ENCODE results near the gene HNRNPF.

Gene HNRNPF

DNA sequence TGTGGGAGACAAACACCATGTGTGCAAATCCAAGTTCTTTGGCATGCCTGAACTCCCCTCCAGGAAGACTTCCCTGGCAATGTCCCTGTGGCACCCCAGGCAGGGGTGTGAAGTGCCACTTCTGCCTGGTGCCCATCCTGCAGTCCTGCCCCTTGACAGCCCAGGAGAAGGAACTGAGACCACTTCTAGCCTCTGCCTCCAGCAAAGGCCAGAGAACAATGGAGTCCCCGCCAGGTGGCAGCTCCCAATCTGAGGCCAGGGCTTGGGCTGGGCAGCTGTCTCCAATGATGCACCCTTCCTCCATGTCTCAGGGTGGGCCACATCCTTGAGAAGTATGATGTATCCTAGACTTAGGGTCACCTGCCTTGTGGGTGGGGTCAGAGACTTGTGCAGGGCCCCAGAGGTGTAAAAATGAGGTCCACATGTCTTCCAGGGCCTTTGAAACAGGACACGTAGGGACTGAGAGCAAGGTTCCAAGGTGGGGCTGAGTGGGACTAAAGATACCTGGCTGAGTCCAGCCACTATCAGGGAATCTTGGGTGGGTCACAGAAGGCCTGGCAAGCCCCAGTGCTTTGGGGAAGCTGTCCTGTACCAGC lies 32.1 kb downstream of the HNRNPF start:
- DNase-seq (ENCODE audit: low read depth in 2 of 2): no peak

DNA sequence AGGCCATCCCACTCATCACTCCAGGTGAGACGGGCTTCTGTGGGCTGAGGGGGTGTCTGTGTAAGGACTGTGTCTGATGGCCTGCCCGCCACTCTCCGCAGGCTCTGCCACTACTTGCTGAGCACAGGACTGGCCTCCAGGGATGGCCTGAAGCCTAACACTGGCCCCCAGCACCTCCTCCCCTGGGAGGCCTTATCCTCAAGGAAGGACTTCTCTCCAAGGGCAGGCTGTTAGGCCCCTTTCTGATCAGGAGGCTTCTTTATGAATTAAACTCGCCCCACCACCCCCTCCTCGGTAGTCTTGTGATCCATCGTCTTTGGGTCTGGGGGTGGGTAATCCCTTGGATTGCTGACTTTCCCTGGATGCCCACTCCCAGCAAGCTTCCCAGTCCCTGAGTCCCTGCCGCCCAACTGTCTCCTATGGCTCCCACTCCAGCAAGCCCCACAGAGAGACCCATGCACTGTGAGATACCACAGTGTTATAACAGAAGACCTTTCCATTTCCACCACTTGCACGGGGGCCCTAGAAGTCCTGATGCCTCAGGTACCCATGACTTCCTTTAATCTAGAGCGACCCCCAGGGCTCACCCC lies 32.8 kb downstream of the HNRNPF start:
- no peak for DNase-seq (ENCODE audit: low read depth in 2 of 2)

DNA sequence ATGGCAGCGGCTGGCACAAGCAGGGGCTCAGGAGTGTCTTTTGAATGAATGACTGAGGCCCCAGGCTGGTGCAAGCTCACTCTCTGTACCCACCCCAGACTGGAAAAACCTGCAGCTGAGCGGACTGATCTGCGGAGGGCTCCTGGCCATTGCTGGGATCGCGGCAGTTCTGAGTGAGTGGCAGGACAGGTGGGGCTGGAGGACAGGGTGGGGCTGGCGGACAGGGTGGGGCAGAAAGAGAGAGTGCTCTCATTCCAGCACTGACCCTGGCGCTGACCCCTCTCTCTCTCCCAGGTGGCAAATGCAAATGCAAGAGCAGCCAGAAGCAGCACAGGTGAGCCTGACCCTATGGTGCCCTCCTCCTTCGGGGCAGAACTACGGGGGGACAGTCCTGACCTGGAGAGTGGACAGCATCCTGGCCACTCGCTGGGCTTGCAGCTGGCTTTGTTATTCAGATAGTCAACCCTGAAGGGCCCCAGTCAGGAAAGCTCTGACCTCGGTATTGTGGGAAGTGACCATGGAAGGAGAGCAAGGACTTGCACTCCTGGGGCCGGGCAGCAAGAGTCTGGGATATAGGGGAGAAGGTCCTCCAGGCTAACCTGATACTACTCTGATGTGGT lies 33.5 kb downstream of the HNRNPF start:
- DNase-seq (ENCODE audit: low read depth in 2 of 2): no peak

DNA sequence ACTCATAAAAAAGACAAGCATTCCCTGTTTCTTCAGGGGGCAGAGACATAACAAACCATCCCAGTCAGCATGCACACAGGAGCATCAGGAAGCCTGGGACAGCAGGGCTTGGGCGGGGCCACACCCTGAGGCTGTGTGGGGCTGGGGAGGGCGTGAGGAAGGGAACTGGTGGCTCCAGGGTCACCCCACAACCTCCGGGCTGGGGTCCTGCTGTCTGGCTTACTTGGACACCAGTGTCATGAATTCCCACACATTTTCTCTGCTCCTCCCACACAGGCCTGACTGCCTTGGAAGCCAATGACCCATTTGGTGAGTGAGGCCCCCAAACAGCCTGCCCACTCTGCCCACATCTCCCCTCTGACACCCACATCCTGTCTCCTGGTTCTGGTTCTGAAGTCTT lies 34.8 kb downstream of the HNRNPF start:
- DNase-seq (ENCODE audit: low read depth in 2 of 2): no peak

- no peak for DNase-seq (ENCODE audit: low read depth in 2 of 2)
Observed at GRCh38 chr10:43373461-43373860, 35.5 kb downstream of the HNRNPF start.

DNA sequence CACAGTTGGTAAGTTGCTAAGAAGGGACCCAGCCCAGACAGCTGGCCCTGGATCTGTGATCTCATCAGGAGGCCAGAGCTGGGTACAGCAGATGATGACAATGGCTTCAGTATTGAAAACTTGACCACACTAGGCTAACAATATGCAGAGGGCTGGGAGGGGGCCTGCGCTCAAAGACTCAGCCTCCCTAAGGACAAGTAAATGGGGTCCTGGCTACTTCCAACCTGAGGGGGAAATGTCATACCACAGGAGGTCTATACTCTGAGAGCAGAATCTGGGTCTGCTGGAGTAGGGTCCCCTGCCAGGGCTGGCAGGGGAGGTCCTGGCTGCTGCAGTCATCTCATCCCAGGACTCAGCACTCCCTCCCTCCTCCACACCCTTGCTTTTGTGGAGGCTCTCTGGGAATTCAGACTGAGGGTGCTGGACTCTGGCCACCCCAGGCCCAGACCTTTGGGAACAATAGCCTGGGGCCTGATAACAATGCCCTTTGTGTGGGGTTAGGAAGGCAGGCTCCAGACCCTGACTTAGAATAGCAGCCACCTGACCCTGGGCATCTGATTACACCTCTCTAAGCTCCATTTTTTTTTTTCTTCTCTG lies 36.1 kb downstream of the HNRNPF start:
- no peak for DNase-seq (ENCODE audit: low read depth in 2 of 2)

DNA sequence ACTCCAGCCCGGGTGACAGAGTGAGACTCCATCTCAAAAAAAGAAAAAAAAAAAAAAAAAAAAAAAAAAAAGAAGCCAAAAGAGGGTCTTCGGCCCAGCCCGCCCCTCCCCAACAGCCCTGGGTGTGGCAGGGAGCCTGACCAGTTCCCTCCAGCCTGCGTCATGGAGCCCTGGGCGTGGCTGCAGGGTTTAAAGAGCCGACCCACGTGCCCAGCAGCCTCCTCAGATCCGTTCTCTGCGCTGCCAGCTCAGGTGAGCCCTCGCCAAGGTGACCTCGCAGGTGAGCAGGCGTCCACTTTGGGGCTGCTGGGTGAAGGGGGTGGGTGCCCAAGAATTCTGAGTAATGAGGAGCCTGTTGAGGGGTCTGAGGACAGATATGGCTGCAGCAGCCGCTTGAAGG lies 37.6 kb downstream of the HNRNPF start, which contains the start of gene FXYD4:
Gene FXYD4 (plus strand): TSS at position 219 of the 400 bp plus-strand sequence. CDS start 2,111 bp downstream, outside the sequence.
- no peak for DNase-seq (ENCODE audit: low read depth in 2 of 2)

DNA sequence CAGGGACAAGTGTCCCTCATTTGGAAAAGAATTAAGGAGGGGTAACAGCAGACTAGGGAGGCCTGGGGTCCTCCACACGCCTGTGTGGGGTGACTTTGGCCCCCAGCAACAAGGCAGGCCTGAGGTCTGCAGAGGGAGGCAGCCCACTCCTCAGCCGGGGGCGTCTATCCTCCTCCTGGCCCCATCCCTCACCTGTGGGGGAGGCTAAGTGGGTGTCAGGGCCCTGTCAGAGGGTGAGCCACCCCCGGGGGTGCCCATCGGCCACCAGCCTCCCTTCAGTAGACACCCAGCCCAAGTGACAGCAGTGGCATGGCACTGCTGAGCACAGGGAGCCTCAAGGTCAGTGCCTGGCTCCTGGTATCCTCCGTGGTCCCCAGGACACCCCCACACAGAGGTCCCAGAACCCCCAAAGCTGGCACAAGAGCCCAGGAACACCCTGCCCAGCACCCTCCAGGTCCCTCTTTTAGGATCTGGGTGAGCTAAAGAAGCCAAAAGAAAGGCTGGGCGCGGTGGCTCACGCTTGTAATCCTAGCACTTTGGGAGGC lies 38.2 kb downstream of the HNRNPF start:
- no peak for DNase-seq (ENCODE audit: low read depth in 2 of 2)

DNA sequence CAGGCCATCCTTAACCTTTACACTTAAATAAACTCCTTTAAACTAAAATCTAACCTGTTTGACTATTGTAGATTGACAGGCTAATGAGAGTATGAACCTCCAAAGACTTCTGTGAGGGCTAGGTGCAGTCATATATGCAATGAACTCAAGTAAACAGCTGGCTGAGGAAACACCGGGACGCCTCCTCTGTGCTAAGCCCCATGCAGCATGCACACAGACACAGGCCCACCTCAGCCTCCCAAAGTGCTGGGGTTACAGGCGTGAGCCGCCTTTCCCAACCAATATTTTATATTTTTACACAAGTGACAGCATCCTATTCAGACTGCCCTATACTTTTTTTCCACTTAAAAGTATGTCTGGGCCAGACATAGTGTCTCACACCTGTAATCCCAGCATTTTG lies 39.1 kb downstream of the HNRNPF start:
- DNase-seq (ENCODE audit: low read depth in 2 of 2): no peak

GRCh38 chr10:43365001-43365400 lies 44.0 kb downstream of the HNRNPF start:
- DNase-seq (ENCODE audit: low read depth in 2 of 2): no peak

DNA sequence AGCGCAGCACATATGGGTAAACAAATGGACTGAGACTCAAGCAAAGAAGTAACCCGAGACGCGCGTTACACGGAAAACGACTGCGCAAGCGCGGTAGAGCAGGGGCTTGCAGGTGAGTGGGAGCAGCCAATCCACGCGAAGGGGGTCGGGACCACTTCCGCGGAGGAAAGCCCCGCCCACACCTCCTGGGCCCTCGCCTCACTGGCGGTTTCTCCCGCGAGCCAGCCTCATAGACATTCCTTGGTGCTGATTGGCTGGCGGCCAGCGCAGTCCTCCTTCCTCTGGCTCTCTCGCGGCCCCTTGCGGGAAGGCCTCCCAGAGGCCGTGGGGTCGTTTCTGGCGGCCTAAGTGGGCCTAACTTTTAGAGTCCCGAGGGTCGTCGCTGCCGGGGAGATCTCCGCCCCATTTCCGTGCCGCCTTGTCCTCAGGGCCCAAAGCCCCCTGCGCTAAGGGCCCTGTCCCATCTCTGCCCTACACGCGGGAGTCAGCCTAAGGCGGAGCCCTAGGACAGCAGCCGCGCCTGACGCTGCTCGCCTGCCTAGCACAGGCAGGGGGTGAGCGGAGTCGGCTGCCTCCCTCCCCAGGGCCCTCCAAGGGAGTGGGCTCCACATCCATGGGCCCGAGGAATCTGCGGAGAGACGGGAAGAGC lies 46.7 kb downstream of the HNRNPF start:
- DNase-seq (ENCODE audit: low read depth in 2 of 2): peak; percentile 81 to 95

GRCh38 chr10:43361547-43362190 lies 47.3 kb downstream of the HNRNPF start:
- no peak for DNase-seq (ENCODE audit: low read depth in 2 of 2)

- DNase-seq (ENCODE audit: low read depth in 2 of 2): no peak
Observed at GRCh38 chr10:43360086-43360485, 48.9 kb downstream of the HNRNPF start.

- no peak for DNase-seq (ENCODE audit: low read depth in 2 of 2)
Observed at GRCh38 chr10:43355749-43356371, 53.1 kb downstream of the HNRNPF start.

GRCh38 chr10:43354879-43355380 lies 54.1 kb downstream of the HNRNPF start:
- no peak for DNase-seq (ENCODE audit: low read depth in 2 of 2)

DNA sequence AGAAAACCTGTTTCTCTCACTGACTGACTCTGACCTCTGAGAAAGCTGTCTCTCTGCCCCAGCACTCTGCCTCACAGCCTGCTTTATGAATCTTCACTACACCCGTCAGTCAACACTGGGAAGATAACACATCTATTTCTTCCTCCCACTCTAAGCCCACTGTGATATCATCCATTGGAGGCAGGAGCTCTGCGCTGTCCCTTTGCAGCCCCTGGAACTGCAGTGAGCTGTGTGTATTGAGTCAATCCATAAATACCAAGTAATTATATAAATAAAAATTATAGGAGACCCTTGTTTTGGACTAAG lies 54.7 kb downstream of the HNRNPF start:
- DNase-seq (ENCODE audit: low read depth in 2 of 2): no peak

DNA sequence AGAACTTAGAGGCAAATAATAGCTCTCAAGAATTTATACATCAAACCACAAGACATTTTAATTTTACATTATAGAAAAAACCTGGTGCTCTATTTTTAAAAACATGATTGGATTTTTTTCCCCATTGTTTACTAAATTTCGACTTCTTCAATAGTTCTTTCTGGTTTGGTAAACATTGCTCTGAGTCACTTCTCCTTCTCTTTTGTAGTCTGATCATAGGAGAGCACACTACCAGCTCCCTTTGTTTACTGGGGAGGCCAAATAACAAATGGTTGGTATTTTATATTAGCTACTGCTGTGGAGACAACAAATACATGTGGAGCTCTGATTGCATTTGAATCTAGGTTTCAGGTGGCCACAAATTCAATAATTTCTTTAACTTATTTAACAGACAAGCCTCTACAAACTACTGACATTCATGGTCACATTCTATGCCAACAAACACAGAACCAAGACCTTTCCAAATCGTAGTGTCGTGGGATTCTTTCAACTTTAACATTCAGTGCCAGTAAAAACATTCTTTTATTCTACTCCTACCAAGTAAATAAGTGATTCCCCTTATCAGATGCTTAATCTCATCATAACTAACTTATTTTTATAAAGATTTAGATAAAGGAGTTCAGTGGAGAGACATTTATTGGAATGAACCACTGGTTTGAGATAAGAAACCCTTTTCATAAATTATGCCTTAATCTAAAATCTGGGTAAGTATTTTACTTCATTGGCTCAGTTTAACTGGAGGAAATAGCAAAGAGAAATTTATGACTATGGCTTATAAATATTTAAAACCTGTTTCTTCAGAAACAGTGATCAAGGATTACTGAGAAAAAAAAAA lies 55.3 kb downstream of the HNRNPF start:
- no peak for DNase-seq (ENCODE audit: low read depth in 2 of 2)

DNA sequence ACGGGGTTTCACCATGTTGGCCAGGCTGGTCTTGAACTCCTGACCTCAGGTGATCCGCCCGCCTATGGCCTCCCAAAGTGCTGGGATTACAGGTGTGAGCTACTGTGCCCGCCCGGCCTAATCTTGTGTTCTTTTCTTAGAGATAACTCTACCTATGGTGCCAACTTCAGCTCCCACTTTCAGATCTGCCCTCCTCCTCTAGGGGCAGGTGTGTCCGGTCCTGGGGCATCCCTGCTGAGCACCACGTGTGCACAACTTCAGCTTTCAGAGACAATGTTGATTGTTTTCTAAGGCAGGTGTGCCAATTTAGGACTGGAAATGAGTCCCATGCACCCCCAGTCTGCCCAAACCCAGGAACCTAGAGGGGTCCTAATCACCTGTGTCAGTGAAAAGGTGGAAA lies 56.0 kb downstream of the HNRNPF start:
- no peak for DNase-seq (ENCODE audit: low read depth in 2 of 2)

- no peak for DNase-seq (ENCODE audit: low read depth in 2 of 2)
Observed at GRCh38 chr10:43351301-43351700, 57.7 kb downstream of the HNRNPF start.

GRCh38 chr10:43350686-43351085 lies 58.3 kb downstream of the HNRNPF start:
- DNase-seq (ENCODE audit: low read depth in 2 of 2): no peak
